Panc1 (cell line): ENCODE data around the gene SCAF4. TPM values are rescaled to one million over a fixed set of nuclear protein-coding genes. Genes with fewer than 3 reads are reported as not detected.

ENCODE experiments used
- ATAC-seq: fragments of 200-7000 bp; cut with Tn5 transposase; 2 replicates; pipeline ENCODE4 v1.9.1; 2020; ENCODE audit warnings: mild to moderate bottlenecking, moderate library complexity
- BruUV-seq: library from RNA; stranded (reverse); fragments of 400-500 nt; replicated peaks from 2 replicates; lab custom pipeline; 2021; lab: Mats Ljungman, UMichigan
- CTCF ChIA-PET: fragments of 300-600 bp; sonication (Branson Sonifier 250); formaldehyde crosslinking; loops from one replicate; lab custom pipeline; 2022; ENCODE audit warnings: antibody characterized with exemption; lab: Charles Lee
- POLR2A ChIA-PET: fragments of 300-600 bp; sonication (Branson Sonifier 250); formaldehyde crosslinking; loops from one replicate; lab custom pipeline; 2022; ENCODE audit warnings: antibody characterized with exemption; lab: Charles Lee
- DNase-seq: peaks from one replicate; pipeline ENCODE4 v3.0.0-alpha.2; 2010; ENCODE audit warnings: low read depth, low spot score
- H3K27ac ChIP-seq: 2 replicates; pipeline ENCODE4 v1.5.1; 2011; ENCODE audit warnings: mild to moderate bottlenecking, low read length, inconsistent platforms
- H3K27me3 ChIP-seq: fragments of 200-500 bp; sonication (Bioruptor generic); 2 replicates; pipeline ENCODE4 v1.6.0; 2014; ENCODE audit warnings: low read length, inconsistent platforms; ENCODE audit not compliant: control insufficient read depth, insufficient read depth
- H3K36me3 ChIP-seq: fragments of 200-500 bp; sonication (Bioruptor generic); 2 replicates; pipeline ENCODE4 v1.5.1; 2014; ENCODE audit warnings: inconsistent platforms, mild to moderate bottlenecking, low read length, moderate library complexity; ENCODE audit not compliant: control insufficient read depth, insufficient read depth
- H3K4me1 ChIP-seq: 2 replicates; pipeline ENCODE4 v1.5.1; 2011; ENCODE audit warnings: inconsistent platforms, mild to moderate bottlenecking, low read length, moderate library complexity; ENCODE audit not compliant: control insufficient read depth, insufficient read depth
- H3K4me3 ChIP-seq, 2 experiments: 2 replicates each; pipeline ENCODE4 v1.5.1; 2011 to 2012; ENCODE audit warnings: low read depth in 2 of 2, low read length in 2 of 2, mild to moderate bottlenecking in 2 of 2, inconsistent platforms in 1 of 2, moderate library complexity in 1 of 2
- H3K9me3 ChIP-seq: fragments of 200-500 bp; sonication (Bioruptor generic); 2 replicates; pipeline ENCODE4 v1.5.1; 2014; ENCODE audit warnings: low read depth, mild to moderate bottlenecking, inconsistent platforms, low read length, moderate library complexity; ENCODE audit not compliant: control insufficient read depth, insufficient read depth
- POLR2AphosphoS5 ChIP-seq: IDR thresholded peaks from 2 replicates; pipeline ENCODE4 v1.6.1; 2012; ENCODE audit warnings: mild to moderate bottlenecking, low read depth, low read length, moderate library complexity
- REST ChIP-seq, 2 experiments: IDR thresholded peaks; 2 replicates each; pipeline ENCODE4 v1.6.1; 2011 to 2012; ENCODE audit warnings: low read depth in 2 of 2, control low read depth in 1 of 2, low read length in 1 of 2, mild to moderate bottlenecking in 1 of 2, moderate library complexity in 1 of 2; ENCODE audit not compliant: insufficient read depth in 1 of 2
- SIN3A ChIP-seq: IDR thresholded peaks from 2 replicates; pipeline ENCODE4 v1.6.1; 2012; ENCODE audit warnings: low read depth, mild to moderate bottlenecking, low read length, moderate library complexity, borderline replicate concordance; ENCODE audit not compliant: insufficient read depth
- TCF7L2 ChIP-seq: IDR thresholded peaks from 2 replicates; pipeline ENCODE4 v1.6.1; 2011; ENCODE audit warnings: mild to moderate bottlenecking, low read depth, low read length, inconsistent platforms
- in situ Hi-C: cut with HindIII; loops from 2 replicates; pipeline ENCODE4 v1.10.0; 2016; ENCODE audit warnings: low sequenced_read_pairs, low pct_unique_long_range_greater_than_20kb
- intact Hi-C: fragments of 100-400 bp; cut with micrococcal nuclease; formaldehyde crosslinking; loops from one replicate; pipeline ENCODE4 v1.10.0; 2022; ENCODE audit not compliant: unreplicated experiment
- total RNA-seq: library from RNA; stranded (reverse); gene quantifications from one replicate; pipeline ENCODE4 v1.2.1, GENCODE V29; 2021; ENCODE audit not compliant: unreplicated experiment
- TF ChIP-seq, protein P1 (sequence below): fragments of 450-650 bp; IDR thresholded peaks from 2 replicates; pipeline ENCODE4 v1.5.1; 2017; ENCODE audit warnings: mild to moderate bottlenecking

SCAF4 gene
- total RNA-seq, 1 experiment from 2014 or later, result 28.4 TPM

DNA sequence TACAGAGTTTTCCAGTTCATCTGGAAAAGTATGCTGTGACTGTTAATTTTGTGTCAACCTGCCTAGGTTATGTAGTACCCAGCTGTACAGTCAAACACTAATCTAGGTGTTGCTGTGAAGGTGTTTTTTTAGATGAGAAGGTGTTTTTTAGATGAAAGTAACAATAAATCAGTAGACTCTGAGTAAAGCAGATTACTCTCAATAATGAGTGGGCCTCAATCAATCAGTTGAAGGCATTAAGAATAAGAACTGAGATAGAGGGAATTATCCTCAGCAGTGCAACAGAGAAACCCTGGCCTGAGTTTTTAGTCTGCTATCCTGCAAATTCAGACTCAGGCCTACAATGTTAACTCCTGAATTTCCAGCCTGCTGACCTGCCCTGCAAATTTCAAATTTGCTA is 33.5 kb downstream of the SCAF4 start:
- no TSS peak for BruUV-seq
- DNase-seq, result no peak
- H3K36me3 ChIP-seq, result peaks cover 55% of the 10 kb centered on the region

GRCh38 chr21:31696424-31696823 is 35.5 kb downstream of the SCAF4 start:
- in situ Hi-C loops (no loop called here), intact Hi-C loops (no loop called here)
- no peak for ATAC-seq
- no peaks in the 10 kb centered on the region for H3K4me1 ChIP-seq
- no peaks in the 10 kb centered on the region for H3K9me3 ChIP-seq
- ChIA-PET CTCF (no interaction called here), POLR2A (no interaction called here)
- TF ChIP-seq, protein P1, sequence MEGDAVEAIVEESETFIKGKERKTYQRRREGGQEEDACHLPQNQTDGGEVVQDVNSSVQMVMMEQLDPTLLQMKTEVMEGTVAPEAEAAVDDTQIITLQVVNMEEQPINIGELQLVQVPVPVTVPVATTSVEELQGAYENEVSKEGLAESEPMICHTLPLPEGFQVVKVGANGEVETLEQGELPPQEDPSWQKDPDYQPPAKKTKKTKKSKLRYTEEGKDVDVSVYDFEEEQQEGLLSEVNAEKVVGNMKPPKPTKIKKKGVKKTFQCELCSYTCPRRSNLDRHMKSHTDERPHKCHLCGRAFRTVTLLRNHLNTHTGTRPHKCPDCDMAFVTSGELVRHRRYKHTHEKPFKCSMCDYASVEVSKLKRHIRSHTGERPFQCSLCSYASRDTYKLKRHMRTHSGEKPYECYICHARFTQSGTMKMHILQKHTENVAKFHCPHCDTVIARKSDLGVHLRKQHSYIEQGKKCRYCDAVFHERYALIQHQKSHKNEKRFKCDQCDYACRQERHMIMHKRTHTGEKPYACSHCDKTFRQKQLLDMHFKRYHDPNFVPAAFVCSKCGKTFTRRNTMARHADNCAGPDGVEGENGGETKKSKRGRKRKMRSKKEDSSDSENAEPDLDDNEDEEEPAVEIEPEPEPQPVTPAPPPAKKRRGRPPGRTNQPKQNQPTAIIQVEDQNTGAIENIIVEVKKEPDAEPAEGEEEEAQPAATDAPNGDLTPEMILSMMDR, result no peak
- TF ChIP-seq REST (IDR thresholded peaks at IDR 0.05; ENCODE audit: insufficient read depth in 1 of 2, low read depth in 2 of 2, low read length in 1 of 2) (no peak), TCF7L2 (no peak), SIN3A (no peak), POLR2AphosphoS5 (no peak)
- no TSS peak for BruUV-seq
- peaks cover 60% of the 10 kb centered on the region for H3K36me3 ChIP-seq
- DNase-seq, result no peak
- no peak overlapping the region for H3K27ac ChIP-seq
- H3K27me3 ChIP-seq, result no peaks in the 10 kb centered on the region
- no peak overlapping the region for H3K4me3 ChIP-seq

More for the DNA sequence above, 33.5 kb downstream of the SCAF4 start:
- H3K27me3 ChIP-seq, result no peaks in the 10 kb centered on the region
- POLR2A ChIA-PET, result no interaction called here
- H3K4me1 ChIP-seq, result no peaks in the 10 kb centered on the region
- CTCF ChIA-PET, result no interaction called here
- intact Hi-C loops, result no loop called here
- no peak overlapping the region for H3K4me3 ChIP-seq
- in situ Hi-C loops, result no loop called here
- no peak overlapping the region for H3K27ac ChIP-seq
- no peaks in the 10 kb centered on the region for H3K9me3 ChIP-seq
- TF ChIP-seq POLR2AphosphoS5, result no peak
- TF ChIP-seq SIN3A, result no peak
- no peak for TF ChIP-seq TCF7L2
- no peak for TF ChIP-seq REST (IDR thresholded peaks at IDR 0.05; ENCODE audit: insufficient read depth in 1 of 2, low read depth in 2 of 2, low read length in 1 of 2)
- TF ChIP-seq, protein P1, result no peak
- no peak for ATAC-seq
